ENCODE data around the gene ATP2A2. TPM values are rescaled to one million over a fixed set of nuclear protein-coding genes. Genes with fewer than 3 reads are reported as not detected.

The ATP2A2 gene
- total and polyA plus RNA-seq, 2 of the 4 experiments (the other 2 are of a cell fraction) = 166 to 225 TPM

DNA sequence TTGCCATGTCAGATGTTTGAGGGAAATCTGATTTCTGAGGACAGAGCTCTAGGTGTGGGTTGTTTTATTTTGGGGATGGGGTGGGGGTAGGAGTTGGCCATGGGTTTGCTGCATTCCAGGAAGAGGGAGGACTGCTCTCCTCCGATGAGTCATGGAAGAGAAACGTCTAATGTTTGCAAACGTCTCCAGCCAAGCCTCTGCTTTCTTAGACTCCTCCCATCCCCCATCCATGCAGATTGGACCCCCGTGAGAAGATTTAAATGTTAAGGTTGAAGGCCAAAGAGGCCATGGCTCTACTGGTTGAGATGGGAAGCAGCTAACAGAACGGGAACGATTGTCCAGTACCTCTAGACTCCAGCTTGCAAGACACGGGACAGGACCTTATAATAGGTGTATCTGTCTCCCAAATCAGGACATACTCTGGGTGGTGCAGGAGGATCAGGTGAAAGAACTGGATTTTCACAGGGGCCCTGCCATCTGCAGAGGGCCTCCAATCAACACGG is 11.4 kb upstream of the ATP2A2 start:
- Histone ChIP-seq H3K14ac (replicated peaks; ENCODE audit: low read depth, low read length) (peak overlapping the region; percentile 82), H3K27me3 (ENCODE audit: control insufficient read depth, insufficient read depth, low read length) (no peaks in the 10 kb centered on the region), H4K20me1 (ENCODE audit: insufficient read depth, low read length) (no peaks in the 10 kb centered on the region; the same call in 1 of the 2 replicates), H2BK15ac (ENCODE audit: low read depth, low read length) (peak overlapping the region; percentile 93; the same call in 2 of the 3 replicates), H3K36me3 (ENCODE audit: control insufficient read depth, insufficient read depth, low read length) (no peaks in the 10 kb centered on the region), H4K5ac (ENCODE audit: low read depth, low read length) (peak overlapping the region; percentile 79), H3K18ac (ENCODE audit: low read depth, low read length) (peak overlapping the region; percentile 76), H3K4ac (ENCODE audit: low read depth, low read length) (peak overlapping the region; percentile 97), H3K4me1 (ENCODE audit: control insufficient read depth, insufficient read depth, low read length) (peaks cover 39% of the 10 kb centered on the region), H2AFZ (replicated peaks; ENCODE audit: low read length, poor library complexity) (peak overlapping the region; percentile 94), H3K27ac (ENCODE audit: insufficient read depth, low read length) (peak overlapping the region; percentile 83), H3K79me1 (ENCODE audit: low read depth in 1 of 2, low read length in 2 of 2) (peaks cover 0 to 29% of the 10 kb centered on the region in 2 experiments; a peak in 2 of 4 replicates), H3K4me2 (ENCODE audit: low read depth, low read length) (peak overlapping the region; percentile 69), H3K9me1 (ENCODE audit: insufficient read depth, low read length) (peaks cover 29% of the 10 kb centered on the region), H3K4me3 (ENCODE audit: insufficient read depth, low read depth, low read length) (no peak overlapping the region), H2AK5ac (ENCODE audit: low read depth, low read length) (peak overlapping the region; percentile 94), H3K9me3 (ENCODE audit: control insufficient read depth, insufficient read depth, low read length) (no peaks in the 10 kb centered on the region), H4K8ac (ENCODE audit: low read depth in 2 of 2, low read length in 2 of 2) (peak overlapping the region; percentile 53 to 95), H2BK20ac (ENCODE audit: low read depth, low read length) (peak overlapping the region; percentile 98), H3K23ac (ENCODE audit: low read depth, low read length) (peak overlapping the region; percentile 90), H2BK120ac (ENCODE audit: low read depth, low read length) (peak overlapping the region; percentile 98), H3K56ac (ENCODE audit: extremely low read depth, insufficient read depth, low read length) (peak overlapping the region; percentile 85), H4K91ac (ENCODE audit: insufficient read depth, low read depth, low read length) (peak overlapping the region; percentile 94), H2BK5ac (ENCODE audit: low read depth, low read length, poor library complexity, severe bottlenecking) (peak overlapping the region; percentile 89), H3K9ac (ENCODE audit: low read depth, low read length) (peak overlapping the region; percentile 16; the same call in 1 of the 2 replicates), H2AK9ac (replicated peaks; ENCODE audit: low read depth, low read length, poor library complexity) (peak overlapping the region; percentile 96)
- ChIA-PET POLR2A (ENCODE audit: unreplicated experiment) (interaction anchor here (0.9 kb wide), 1 partner anchor 11 kb away, joined by 3 read pairs; no protein-coding TSS in a partner anchor), CTCF (interaction anchor here (1.0 kb wide), 1 partner anchor 11 kb away, joined by 3 read pairs; no protein-coding TSS in a partner anchor)
- dilution Hi-C loops (cut with HindIII; ENCODE audit: low sequenced_read_pairs, unreplicated experiment) = no loop called here
- in situ Hi-C loops (cut with MboI; ENCODE audit: low sequenced_read_pairs) = no loop called here
- ATAC-seq (ENCODE audit: low read depth) (peak; percentile 87), DNase-seq (peak; percentile 84)
- TF ChIP-seq MAZ (IDR thresholded peaks at IDR 0.05; ENCODE audit: borderline replicate concordance, low read depth, low read length) (peak; percentile 88), RAD21 (IDR thresholded peaks at IDR 0.05; ENCODE audit: low read length) (no peak), FOS (IDR thresholded peaks at IDR 0.05; ENCODE audit: low read depth, low read length) (peak; percentile 83), NFE2L2 (IDR thresholded peaks at IDR 0.05; ENCODE audit: low read depth, low read length) (0 out of 2 replicates have a peak, but pooled peaks have one; percentile 7), POLR2A (IDR thresholded peaks at IDR 0.05; ENCODE audit: low read depth, low read length) (no peak), BHLHE40 (IDR thresholded peaks at IDR 0.05; ENCODE audit: low read depth, low read length) (0 out of 2 replicates have a peak, but pooled peaks have one; percentile 5), SMC3 (IDR thresholded peaks at IDR 0.05; ENCODE audit: low read depth, low read length) (no peak), RCOR1 (IDR thresholded peaks at IDR 0.05; ENCODE audit: insufficient replicate concordance, low read length) (no peak), CEBPB (IDR thresholded peaks at IDR 0.05; ENCODE audit: low read depth, low read length) (no peak)
- TF ChIP-seq, protein P1, sequence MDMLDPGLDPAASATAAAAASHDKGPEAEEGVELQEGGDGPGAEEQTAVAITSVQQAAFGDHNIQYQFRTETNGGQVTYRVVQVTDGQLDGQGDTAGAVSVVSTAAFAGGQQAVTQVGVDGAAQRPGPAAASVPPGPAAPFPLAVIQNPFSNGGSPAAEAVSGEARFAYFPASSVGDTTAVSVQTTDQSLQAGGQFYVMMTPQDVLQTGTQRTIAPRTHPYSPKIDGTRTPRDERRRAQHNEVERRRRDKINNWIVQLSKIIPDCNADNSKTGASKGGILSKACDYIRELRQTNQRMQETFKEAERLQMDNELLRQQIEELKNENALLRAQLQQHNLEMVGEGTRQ (IDR thresholded peaks at IDR 0.05; ENCODE audit: low read depth, low read length) = no peak
- TF ChIP-seq, protein P2, sequence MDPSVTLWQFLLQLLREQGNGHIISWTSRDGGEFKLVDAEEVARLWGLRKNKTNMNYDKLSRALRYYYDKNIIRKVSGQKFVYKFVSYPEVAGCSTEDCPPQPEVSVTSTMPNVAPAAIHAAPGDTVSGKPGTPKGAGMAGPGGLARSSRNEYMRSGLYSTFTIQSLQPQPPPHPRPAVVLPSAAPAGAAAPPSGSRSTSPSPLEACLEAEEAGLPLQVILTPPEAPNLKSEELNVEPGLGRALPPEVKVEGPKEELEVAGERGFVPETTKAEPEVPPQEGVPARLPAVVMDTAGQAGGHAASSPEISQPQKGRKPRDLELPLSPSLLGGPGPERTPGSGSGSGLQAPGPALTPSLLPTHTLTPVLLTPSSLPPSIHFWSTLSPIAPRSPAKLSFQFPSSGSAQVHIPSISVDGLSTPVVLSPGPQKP (IDR thresholded peaks at IDR 0.05; ENCODE audit: borderline replicate concordance, low read depth, low read length) = no peak
- no TSS peak for BruUV-seq (replicated peaks)
- intact Hi-C loops (cut with micrococcal nuclease) = no loop called here
- 17% methylated on average over 1 of the region's 8 CpGs; no CpG with 5 or more reads in 1 of the 2 experiments for WGBS, 2 experiments (ENCODE audit: extremely low coverage in 2 of 2, insufficient read length in 1 of 2)
